PC-3 (cell line): ENCODE measurements around the gene LIN54. TPM values are rescaled to one million over a fixed set of nuclear protein-coding genes. Genes with fewer than 3 reads are reported as not detected.

Experiments used
- ATAC-seq: fragments of 200-7000 bp; cut with Tn5 transposase; 2 replicates; pipeline ENCODE4 v1.9.1; 2020; ENCODE audit warnings: mild to moderate bottlenecking, moderate library complexity
- BruUV-seq: library from RNA; stranded (reverse); fragments of 400-500 nt; replicated peaks from 2 replicates; lab custom pipeline; 2021; lab: Mats Ljungman, UMichigan
- CTCF ChIA-PET: fragments of 300-600 bp; sonication (Branson Sonifier 250); formaldehyde crosslinking; loops from one replicate; lab custom pipeline; 2022; ENCODE audit warnings: antibody characterized with exemption; lab: Charles Lee
- POLR2A ChIA-PET: fragments of 300-600 bp; sonication (Branson Sonifier 250); formaldehyde crosslinking; loops from one replicate; lab custom pipeline; 2022; ENCODE audit warnings: antibody characterized with exemption; ENCODE audit not compliant: unreplicated experiment; lab: Charles Lee
- DNase-seq: peaks from one replicate; pipeline ENCODE4 v3.0.0-alpha.2; 2015
- H2AFZ ChIP-seq: fragments of 300-600 bp; sonication (generic); 2 replicates; pipeline ENCODE4 v1.6.0; 2016; ENCODE audit warnings: antibody characterized with exemption, low read length
- H3F3A ChIP-seq: fragments of 300-600 bp; sonication (generic); one replicate; pipeline ENCODE4 v1.6.0; 2017; ENCODE audit warnings: antibody characterized with exemption, low read length, control low read depth, mild to moderate bottlenecking; ENCODE audit not compliant: unreplicated experiment
- H3K27ac ChIP-seq: fragments of 300-600 bp; sonication (generic); 2 replicates; pipeline ENCODE4 v1.5.1; 2016; ENCODE audit warnings: mild to moderate bottlenecking, low read length
- H3K27me3 ChIP-seq: fragments of 300-600 bp; sonication (generic); 2 replicates; pipeline ENCODE4 v1.6.1; 2016; ENCODE audit warnings: low read length, mixed read lengths
- H3K36me3 ChIP-seq: fragments of 300-600 bp; sonication (generic); 2 replicates; pipeline ENCODE4 v1.6.1; 2016; ENCODE audit warnings: low read depth, mixed run types, low read length, mixed read lengths
- H3K4me1 ChIP-seq: fragments of 300-600 bp; sonication (generic); 2 replicates; pipeline ENCODE4 v1.5.1; 2016; ENCODE audit warnings: low read length; ENCODE audit not compliant: insufficient read depth
- H3K4me2 ChIP-seq: fragments of 300-600 bp; sonication (generic); 2 replicates; pipeline ENCODE4 v1.6.0; 2016; ENCODE audit warnings: low read length
- H3K4me3 ChIP-seq: fragments of 300-600 bp; sonication (generic); 2 replicates; pipeline ENCODE4 v1.5.1; 2016; ENCODE audit warnings: mild to moderate bottlenecking, low read length, mixed read lengths
- H3K79me2 ChIP-seq: fragments of 300-600 bp; sonication (generic); 2 replicates; pipeline ENCODE4 v1.6.1; 2017; ENCODE audit warnings: low read length, mixed read lengths
- H3K9ac ChIP-seq: fragments of 300-600 bp; sonication (generic); 2 replicates; pipeline ENCODE4 v1.6.0; 2016; ENCODE audit warnings: mild to moderate bottlenecking, low read length
- H3K9me2 ChIP-seq: fragments of 300-600 bp; sonication (generic); replicated peaks from 2 replicates; pipeline ENCODE4 v1.6.1; 2016; ENCODE audit warnings: mixed run types, low read length, mixed read lengths
- H3K9me3 ChIP-seq: fragments of 300-600 bp; sonication (generic); 2 replicates; pipeline ENCODE4 v1.6.1; 2016; ENCODE audit warnings: low read length, mixed read lengths
- H4K20me1 ChIP-seq: fragments of 300-600 bp; sonication (generic); 2 replicates; pipeline ENCODE4 v1.6.1; 2016; ENCODE audit warnings: low read length, mixed read lengths
- EZH2 ChIP-seq: fragments of 300-600 bp; sonication (generic); IDR thresholded peaks from one replicate; pipeline ENCODE4 v1.6.1; 2017; ENCODE audit warnings: antibody characterized with exemption, mild to moderate bottlenecking, low read length; ENCODE audit not compliant: unreplicated experiment
- EZH2phosphoT487 ChIP-seq: fragments of 300-600 bp; sonication (generic); IDR thresholded peaks from 2 replicates; pipeline ENCODE4 v1.6.1; 2018; ENCODE audit warnings: mild to moderate bottlenecking, antibody characterized with exemption, low read length, borderline replicate concordance
- intact Hi-C: fragments of 100-400 bp; cut with micrococcal nuclease; formaldehyde crosslinking; loops from 2 replicates; pipeline ENCODE4 v1.9.0; 2023
- total RNA-seq: library from RNA; depleted of rRNA; stranded (reverse); fragments of >200 nt; gene quantifications from 2 replicates; pipeline ENCODE4 v1.2.3, GENCODE V29; 2014
- TF ChIP-seq, protein P1 (sequence below): fragments of 300-600 bp; sonication (generic); conservative IDR thresholded peaks from 2 replicates; pipeline ENCODE4 v1.5.1; 2017; ENCODE audit warnings: antibody characterized with exemption, low read depth, mild to moderate bottlenecking, low read length

LIN54 gene
- total RNA-seq, 1 experiment from 2014 or later: 15.9 TPM

DNA sequence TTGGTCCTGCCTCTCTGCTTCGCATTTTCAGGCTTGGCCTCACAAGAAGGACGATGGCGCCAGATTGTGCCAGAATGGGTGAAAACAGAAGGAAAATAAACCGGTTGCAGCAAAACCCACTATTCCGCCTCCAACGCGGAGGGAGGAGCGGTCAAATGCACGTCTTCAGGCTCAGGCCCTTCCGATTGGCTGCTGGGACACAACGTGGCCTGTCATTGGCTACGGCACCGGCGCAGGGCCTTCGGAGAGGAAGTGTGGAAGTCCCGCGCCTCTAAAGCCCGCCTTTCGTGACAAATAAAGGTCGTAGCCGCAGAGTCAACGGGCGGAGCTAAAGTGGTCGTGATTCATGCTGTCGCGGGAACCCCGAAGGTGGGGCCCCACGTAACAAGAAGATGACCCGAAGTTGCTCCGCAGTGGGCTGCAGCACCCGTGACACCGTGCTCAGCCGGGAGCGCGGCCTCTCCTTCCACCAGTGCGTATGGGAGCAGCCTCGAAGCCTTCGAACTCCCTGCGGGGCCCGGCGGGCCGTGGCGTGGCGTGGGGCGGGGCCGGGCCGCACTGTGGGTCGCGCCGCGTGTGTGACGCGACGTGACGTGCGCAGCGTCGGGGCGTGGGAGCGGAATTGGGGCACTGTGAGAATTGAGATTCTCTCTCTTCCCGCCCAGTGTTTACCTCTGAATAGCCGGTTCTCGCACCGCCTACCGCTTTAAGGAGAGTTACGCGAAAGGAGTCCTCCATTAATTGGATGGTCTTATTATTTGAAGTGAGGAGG is 110.0 kb downstream of the LIN54 start, which contains the start of gene THAP9:
Gene THAP9, plus strand, starts transcription at position 325 of the 772 bp plus-strand sequence. Its CDS starts 68 bp downstream, at position 393.
- intact Hi-C loops: loop anchor here (2.0 kb wide), 1 partner anchor 112 kb away; no protein-coding TSS in a partner anchor
- Histone ChIP-seq H3K9ac (peak within 1 kb of the TSS; percentile 92), H3K4me2 (peak within 1 kb of the TSS; percentile 96), H3K4me1 (peaks cover 26% of the 10 kb centered on the region), H3K27me3 (no peaks in the 10 kb centered on the region), H3K79me2 (peaks cover 67% of the 10 kb centered on the region), H3F3A (no peaks in the 10 kb centered on the region), H3K9me3 (no peaks in the 10 kb centered on the region), H3K27ac (peak within 1 kb of the TSS; percentile 97), H3K9me2 (no peaks in the 10 kb centered on the region), H2AFZ (peak within 1 kb of the TSS; percentile 70), H3K36me3 (peaks cover 20% of the 10 kb centered on the region), H4K20me1 (peaks cover 27% of the 10 kb centered on the region), H3K4me3 (peak within 1 kb of the TSS; percentile 79)
- BruUV-seq: no TSS peak
- peak; percentile 92 for ATAC-seq
- TF ChIP-seq, protein P1, sequence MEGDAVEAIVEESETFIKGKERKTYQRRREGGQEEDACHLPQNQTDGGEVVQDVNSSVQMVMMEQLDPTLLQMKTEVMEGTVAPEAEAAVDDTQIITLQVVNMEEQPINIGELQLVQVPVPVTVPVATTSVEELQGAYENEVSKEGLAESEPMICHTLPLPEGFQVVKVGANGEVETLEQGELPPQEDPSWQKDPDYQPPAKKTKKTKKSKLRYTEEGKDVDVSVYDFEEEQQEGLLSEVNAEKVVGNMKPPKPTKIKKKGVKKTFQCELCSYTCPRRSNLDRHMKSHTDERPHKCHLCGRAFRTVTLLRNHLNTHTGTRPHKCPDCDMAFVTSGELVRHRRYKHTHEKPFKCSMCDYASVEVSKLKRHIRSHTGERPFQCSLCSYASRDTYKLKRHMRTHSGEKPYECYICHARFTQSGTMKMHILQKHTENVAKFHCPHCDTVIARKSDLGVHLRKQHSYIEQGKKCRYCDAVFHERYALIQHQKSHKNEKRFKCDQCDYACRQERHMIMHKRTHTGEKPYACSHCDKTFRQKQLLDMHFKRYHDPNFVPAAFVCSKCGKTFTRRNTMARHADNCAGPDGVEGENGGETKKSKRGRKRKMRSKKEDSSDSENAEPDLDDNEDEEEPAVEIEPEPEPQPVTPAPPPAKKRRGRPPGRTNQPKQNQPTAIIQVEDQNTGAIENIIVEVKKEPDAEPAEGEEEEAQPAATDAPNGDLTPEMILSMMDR: no peak
- no peak for TF ChIP-seq EZH2
- no peak for TF ChIP-seq EZH2phosphoT487
- CTCF ChIA-PET: no interaction called here
- DNase-seq: peak; percentile 98
- POLR2A ChIA-PET: no interaction called here

DNA sequence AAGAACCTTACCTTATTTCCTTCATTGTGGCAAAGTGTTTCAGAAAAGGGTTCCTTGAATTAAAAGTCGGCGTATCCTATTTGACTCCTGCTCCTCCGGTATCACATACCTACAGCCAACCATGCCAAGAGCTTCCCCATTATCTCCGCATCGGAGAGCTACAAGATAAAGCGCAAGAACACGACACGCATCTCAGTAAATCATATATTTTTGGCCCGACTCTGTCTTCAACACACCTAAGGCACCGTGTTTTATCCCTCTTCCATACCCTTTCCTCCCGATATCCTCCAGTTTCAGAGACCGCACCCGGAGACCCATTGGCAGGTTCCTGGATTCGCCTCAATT is 110.6 kb downstream of the LIN54 start:
- no peaks in the 10 kb centered on the region for H3F3A ChIP-seq
- peaks cover 21% of the 10 kb centered on the region for H3K4me1 ChIP-seq
- H4K20me1 ChIP-seq: peaks cover 27% of the 10 kb centered on the region
- H3K27me3 ChIP-seq: no peaks in the 10 kb centered on the region
- H2AFZ ChIP-seq: peak overlapping the region; percentile 58
- peak overlapping the region; percentile 97 for H3K27ac ChIP-seq
- no peak for DNase-seq
- POLR2A ChIA-PET: interaction anchor here (0.6 to 0.7 kb wide), 2 partner anchors 113 to 192 kb away, joined by 6 to 24 read pairs; no protein-coding TSS in a partner anchor
- TSS peak; percentile 71 for BruUV-seq
- H3K9ac ChIP-seq: peak overlapping the region; percentile 92
- H3K79me2 ChIP-seq: peaks cover 69% of the 10 kb centered on the region
- peak; percentile 7 for ATAC-seq
- intact Hi-C loops: loop anchor here (2.0 kb wide), 1 partner anchor 113 kb away; no protein-coding TSS in a partner anchor
- H3K4me3 ChIP-seq: peak overlapping the region; percentile 79
- TF ChIP-seq EZH2phosphoT487 (no peak), EZH2 (no peak)
- TF ChIP-seq, protein P1: no peak
- H3K4me2 ChIP-seq: peak overlapping the region; percentile 96
- no peaks in the 10 kb centered on the region for H3K9me2 ChIP-seq
- CTCF ChIA-PET: no interaction called here
- no peaks in the 10 kb centered on the region for H3K9me3 ChIP-seq
- H3K36me3 ChIP-seq: peaks cover 23% of the 10 kb centered on the region
